Osteocyte (in vitro differentiated cells): ENCODE data around the gene HIVEP3. TPM values are rescaled to one million over a fixed set of nuclear protein-coding genes. Genes with fewer than 3 reads are reported as not detected.
A peak's percentile ranks its signal among the peaks of the same experiment; 100 is the strongest.

ENCODE experiments used
- DNase-seq: peaks from one replicate; pipeline ENCODE4 v3.0.0; 2021; ENCODE audit warnings: mixed read lengths; ENCODE audit not compliant: unreplicated experiment; ENCODE audit errors: extremely low spot score
- H3K27ac Mint-ChIP-seq: one replicate; pipeline ENCODE4 v1.8.0; 2021; ENCODE audit warnings: mild to moderate bottlenecking, mixed read lengths; ENCODE audit not compliant: unreplicated experiment
- H3K27me3 Mint-ChIP-seq: one replicate; pipeline ENCODE4 v1.8.0; 2021; ENCODE audit warnings: mixed read lengths; ENCODE audit not compliant: unreplicated experiment
- H3K36me3 Mint-ChIP-seq: one replicate; pipeline ENCODE4 v1.8.0; 2021; ENCODE audit warnings: mixed read lengths; ENCODE audit not compliant: unreplicated experiment
- H3K4me1 Mint-ChIP-seq: one replicate; pipeline ENCODE4 v1.8.0; 2021; ENCODE audit warnings: mixed read lengths; ENCODE audit not compliant: unreplicated experiment
- H3K4me3 Mint-ChIP-seq: one replicate; pipeline ENCODE4 v1.8.0; 2021; ENCODE audit warnings: mild to moderate bottlenecking, moderate library complexity, mixed read lengths; ENCODE audit not compliant: unreplicated experiment
- H3K9me3 Mint-ChIP-seq: one replicate; pipeline ENCODE4 v1.8.0; 2021; ENCODE audit warnings: mixed read lengths; ENCODE audit not compliant: unreplicated experiment
- CTCF ChIP-seq: fragments of 200-600 bp; sonication (generic); IDR thresholded peaks from 2 replicates; pipeline ENCODE4 v1.5.0; 2021; ENCODE audit warnings: antibody characterized with exemption, mild to moderate bottlenecking, moderate library complexity
- total RNA-seq: library from RNA; stranded (reverse); gene quantifications from 2 replicates; pipeline ENCODE4 v1.2.1, GENCODE V29; 2021

HIVEP3 gene
- total RNA-seq, 1 donor from 2014 or later = 0.97 TPM

DNA sequence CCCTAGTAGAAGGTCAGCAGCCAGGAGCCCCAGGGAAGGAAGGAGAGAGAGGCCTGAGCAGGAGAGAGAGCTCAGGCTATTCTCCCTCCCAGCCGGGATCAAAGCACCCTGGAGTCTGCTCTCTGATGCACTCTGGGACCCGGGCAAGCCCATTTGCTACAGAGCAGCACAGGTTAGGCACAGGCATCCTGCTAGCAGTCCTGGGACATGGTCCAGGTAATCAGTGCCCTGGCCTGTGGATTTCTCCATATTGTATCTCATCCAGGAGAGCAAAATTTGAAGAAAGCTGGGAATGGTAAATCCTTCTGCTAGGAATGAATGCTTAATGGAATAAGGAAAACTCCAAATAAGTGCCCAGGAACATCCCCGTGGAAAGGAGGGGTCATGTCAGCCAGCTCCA, 130.3 kb downstream of the HIVEP3 start:
- TF ChIP-seq CTCF = no peak
- Mint-ChIP-seq H3K36me3 (no peaks in the 10 kb centered on the region), H3K27me3 (peaks cover 18% of the 10 kb centered on the region), H3K4me1 (peaks cover 2% of the 10 kb centered on the region), H3K4me3 (no peak overlapping the region), H3K27ac (no peak overlapping the region), H3K9me3 (no peaks in the 10 kb centered on the region)
- DNase-seq = no peak

- Mint-ChIP-seq H3K27me3 (peaks cover 6% of the 10 kb centered on the region), H3K4me3 (no peak overlapping the region), H3K27ac (no peak overlapping the region), H3K9me3 (no peaks in the 10 kb centered on the region), H3K36me3 (no peaks in the 10 kb centered on the region), H3K4me1 (peaks cover 10% of the 10 kb centered on the region)
- no peak for TF ChIP-seq CTCF
- no peak for DNase-seq
Observed at GRCh38 chr1:41784531-41785274, 134.0 kb downstream of the HIVEP3 start.

GRCh38 chr1:41783189-41783639, 135.5 kb downstream of the HIVEP3 start:
- H3K27me3 Mint-ChIP-seq = no peaks in the 10 kb centered on the region
- peak overlapping the region; percentile 65 for H3K27ac Mint-ChIP-seq
- no peak for DNase-seq

GRCh38 chr1:41780916-41781315, 137.8 kb downstream of the HIVEP3 start:
- TF ChIP-seq CTCF = no peak
- Mint-ChIP-seq H3K9me3 (no peaks in the 10 kb centered on the region), H3K4me1 (peaks cover 10% of the 10 kb centered on the region), H3K27ac (no peak overlapping the region), H3K27me3 (no peaks in the 10 kb centered on the region), H3K36me3 (no peaks in the 10 kb centered on the region), H3K4me3 (no peak overlapping the region)
- no peak for DNase-seq

More at GRCh38 chr1:41783189-41783639, 135.5 kb downstream of the HIVEP3 start:
- H3K36me3 Mint-ChIP-seq = no peaks in the 10 kb centered on the region
- H3K9me3 Mint-ChIP-seq = no peaks in the 10 kb centered on the region
- TF ChIP-seq CTCF = no peak
- peaks cover 10% of the 10 kb centered on the region for H3K4me1 Mint-ChIP-seq
- H3K4me3 Mint-ChIP-seq = no peak overlapping the region

DNA sequence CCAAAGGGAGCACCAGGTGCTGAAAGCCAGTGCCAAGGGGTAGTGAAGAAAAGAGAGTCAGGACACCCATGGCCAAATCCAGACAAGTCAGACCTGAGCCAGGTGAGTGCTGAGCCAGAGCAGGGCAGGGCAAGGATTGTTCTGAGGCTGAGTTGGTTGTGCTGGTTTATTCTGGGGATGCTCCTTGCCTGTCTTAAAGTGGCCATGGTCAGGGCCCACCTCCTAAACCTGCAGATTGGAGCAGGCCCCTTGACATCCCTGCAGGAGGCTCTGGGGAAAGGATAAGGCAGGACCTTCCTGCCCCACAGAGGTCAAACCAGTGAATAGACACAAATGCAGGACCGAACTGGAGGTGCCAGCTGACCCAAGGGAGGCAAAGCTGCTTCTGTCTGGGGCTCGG, 138.4 kb downstream of the HIVEP3 start:
- no peak for DNase-seq
- no peaks in the 10 kb centered on the region for H3K9me3 Mint-ChIP-seq
- H3K36me3 Mint-ChIP-seq = no peaks in the 10 kb centered on the region
- peaks cover 10% of the 10 kb centered on the region for H3K4me1 Mint-ChIP-seq
- H3K27ac Mint-ChIP-seq = no peak overlapping the region
- H3K4me3 Mint-ChIP-seq = no peak overlapping the region
- no peak for TF ChIP-seq CTCF
- H3K27me3 Mint-ChIP-seq = no peaks in the 10 kb centered on the region
